Stimulated activated CD4-positive, alpha-beta T cell treated with anti-CD3 and anti-CD28 coated beads, Interleukin-15, amount 100 ng/mL, for 24 hours (primary cell): Measurements from ENCODE around the gene CPAMD8.
"Not testable (repeated sequence)": the region's sequence is repeated elsewhere in the genome, so short reads cannot be mapped to it uniquely, and the experiment has no call there.

Experiments
- DNase-seq: peaks from one replicate; pipeline ENCODE4 v3.0.0-alpha.2; 2020

CPAMD8 gene

GRCh38 chr19:16945762-16946465, 80.7 kb downstream of the CPAMD8 start:
- DNase-seq, result no peak

- no peak for DNase-seq
Measured at GRCh38 chr19:16945364-16945714, 81.3 kb downstream of the CPAMD8 start.

- no peak for DNase-seq
Measured at GRCh38 chr19:16944626-16945363, 81.8 kb downstream of the CPAMD8 start.

- no peak for DNase-seq
Measured at GRCh38 chr19:16943942-16944625, 82.5 kb downstream of the CPAMD8 start.

- not testable (repeated sequence) for DNase-seq
Measured at GRCh38 chr19:16943090-16943489, 83.5 kb downstream of the CPAMD8 start.

GRCh38 chr19:16942583-16942982, 84.0 kb downstream of the CPAMD8 start:
- no peak for DNase-seq

GRCh38 chr19:16940626-16941025, 86.0 kb downstream of the CPAMD8 start:
- DNase-seq, result no peak

GRCh38 chr19:16940063-16940462, 86.5 kb downstream of the CPAMD8 start:
- not testable (repeated sequence) for DNase-seq

- no peak for DNase-seq
Measured at GRCh38 chr19:16938211-16938610, 88.4 kb downstream of the CPAMD8 start.

- not testable (repeated sequence) for DNase-seq
Measured at GRCh38 chr19:16937796-16938195, 88.8 kb downstream of the CPAMD8 start.

- DNase-seq, result no peak
Measured at GRCh38 chr19:16936901-16937300, 89.7 kb downstream of the CPAMD8 start.

- DNase-seq, result no peak
Measured at GRCh38 chr19:16934489-16934888, 92.1 kb downstream of the CPAMD8 start.

- no peak for DNase-seq
Measured at GRCh38 chr19:16931306-16931705, 95.3 kb downstream of the CPAMD8 start.

- DNase-seq, result no peak
Measured at GRCh38 chr19:16930753-16931152, 95.9 kb downstream of the CPAMD8 start.

GRCh38 chr19:16928916-16929315, 97.7 kb downstream of the CPAMD8 start:
- DNase-seq, result no peak

GRCh38 chr19:16928351-16928750, 98.3 kb downstream of the CPAMD8 start:
- no peak for DNase-seq

GRCh38 chr19:16927883-16928282, 98.7 kb downstream of the CPAMD8 start:
- no peak for DNase-seq

- no peak for DNase-seq
Measured at GRCh38 chr19:16922949-16923348, 103.7 kb downstream of the CPAMD8 start.

- no peak for DNase-seq
Measured at GRCh38 chr19:16922592-16922934, 104.0 kb downstream of the CPAMD8 start.

GRCh38 chr19:16921766-16922591, 104.6 kb downstream of the CPAMD8 start:
- DNase-seq, result no peak

- DNase-seq, result no peak
Measured at GRCh38 chr19:16920816-16921529, 105.6 kb downstream of the CPAMD8 start.

GRCh38 chr19:16919496-16919895, 107.1 kb downstream of the CPAMD8 start:
- no peak for DNase-seq

GRCh38 chr19:16917401-16917800, 109.2 kb downstream of the CPAMD8 start:
- DNase-seq, result no peak
